Activated T-helper 2 cell treated with anti-CD3 and anti-CD28 coated beads, Interferon-gamma antibody, Interleukin-2, Interleukin-4, amounts not matched to agents 10 μg/mL and 5 μg/mL and 100 μg/mL, durations not matched to agents 14 hours and 24 hours and 36 hours (primary cell): Measurements from ENCODE around the gene SLC25A18. TPM values are rescaled to one million over a fixed set of nuclear protein-coding genes. Genes with fewer than 3 reads are reported as not detected.

Source experiments
- DNase-seq: peaks from one replicate; pipeline ENCODE4 v3.0.0; 2021; ENCODE audit warnings: low spot score
- H3K27ac Mint-ChIP-seq: one replicate; pipeline ENCODE4 v1.8.0; 2021; ENCODE audit warnings: mixed read lengths
- H3K27me3 Mint-ChIP-seq: one replicate; pipeline ENCODE4 v1.8.0; 2021; ENCODE audit warnings: low read depth, mixed read lengths
- H3K36me3 Mint-ChIP-seq: one replicate; pipeline ENCODE4 v1.8.0; 2021; ENCODE audit warnings: low read depth, mixed read lengths
- H3K4me1 Mint-ChIP-seq: one replicate; pipeline ENCODE4 v1.8.0; 2021; ENCODE audit warnings: low read depth, mixed read lengths
- H3K4me3 Mint-ChIP-seq: one replicate; pipeline ENCODE4 v1.8.0; 2021; ENCODE audit warnings: low read depth, mild to moderate bottlenecking, moderate library complexity, mixed read lengths
- H3K9me3 Mint-ChIP-seq: one replicate; pipeline ENCODE4 v1.8.0; 2021; ENCODE audit warnings: mixed read lengths
- intact Hi-C: fragments of 100-400 bp; cut with micrococcal nuclease; formaldehyde crosslinking; loops from one replicate; pipeline ENCODE4 v1.15.1; 2023
- total RNA-seq: library from RNA; stranded (reverse); gene quantifications from 2 replicates; pipeline ENCODE4 v1.2.3, GENCODE V29; 2022

SLC25A18 gene
- total RNA-seq, 1 donor from 2014 or later, result not detected

DNA sequence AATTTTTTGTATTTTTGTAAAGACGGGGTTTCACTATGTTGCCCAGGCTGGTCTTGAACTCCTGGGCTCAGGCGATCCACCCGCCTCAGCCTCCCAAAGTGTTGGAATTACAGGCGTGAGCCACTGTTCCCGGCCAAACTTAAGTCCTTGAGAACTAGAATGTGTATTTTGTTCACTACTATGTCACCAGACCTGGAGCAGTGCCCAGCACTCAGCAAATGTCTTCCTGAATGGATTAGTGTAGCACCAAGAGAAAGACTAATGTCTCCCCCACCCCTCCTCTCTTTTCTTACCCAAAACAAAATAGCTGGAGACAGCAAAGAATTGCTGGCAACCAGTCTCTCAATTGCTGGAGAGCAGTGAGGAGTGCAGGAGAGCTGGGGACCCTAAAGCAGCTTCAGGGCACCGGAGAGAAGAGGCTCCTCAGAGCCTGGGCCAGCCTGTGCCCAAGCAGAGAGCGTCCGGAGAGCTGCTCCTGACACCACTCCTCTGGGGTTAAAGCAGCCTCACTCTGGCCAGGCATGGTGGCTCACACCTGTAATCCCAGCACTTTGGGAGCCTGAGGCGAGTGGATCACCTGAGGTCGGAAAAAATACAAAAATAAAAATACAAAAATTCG, 14.9 kb downstream of the SLC25A18 start:
- Mint-ChIP-seq H3K36me3 (no peaks in the 10 kb centered on the region), H3K9me3 (no peaks in the 10 kb centered on the region), H3K27ac (no peak overlapping the region), H3K4me1 (no peaks in the 10 kb centered on the region), H3K27me3 (no peaks in the 10 kb centered on the region), H3K4me3 (no peak overlapping the region)
- intact Hi-C loops, result no loop called here
- no peak for DNase-seq

- DNase-seq, result no peak
- Mint-ChIP-seq H3K9me3 (no peaks in the 10 kb centered on the region), H3K4me1 (no peaks in the 10 kb centered on the region), H3K36me3 (no peaks in the 10 kb centered on the region), H3K27ac (no peak overlapping the region), H3K27me3 (no peaks in the 10 kb centered on the region), H3K4me3 (no peak overlapping the region)
- intact Hi-C loops, result no loop called here
Observed at GRCh38 chr22:17579535-17579981, 16.3 kb downstream of the SLC25A18 start.

DNA sequence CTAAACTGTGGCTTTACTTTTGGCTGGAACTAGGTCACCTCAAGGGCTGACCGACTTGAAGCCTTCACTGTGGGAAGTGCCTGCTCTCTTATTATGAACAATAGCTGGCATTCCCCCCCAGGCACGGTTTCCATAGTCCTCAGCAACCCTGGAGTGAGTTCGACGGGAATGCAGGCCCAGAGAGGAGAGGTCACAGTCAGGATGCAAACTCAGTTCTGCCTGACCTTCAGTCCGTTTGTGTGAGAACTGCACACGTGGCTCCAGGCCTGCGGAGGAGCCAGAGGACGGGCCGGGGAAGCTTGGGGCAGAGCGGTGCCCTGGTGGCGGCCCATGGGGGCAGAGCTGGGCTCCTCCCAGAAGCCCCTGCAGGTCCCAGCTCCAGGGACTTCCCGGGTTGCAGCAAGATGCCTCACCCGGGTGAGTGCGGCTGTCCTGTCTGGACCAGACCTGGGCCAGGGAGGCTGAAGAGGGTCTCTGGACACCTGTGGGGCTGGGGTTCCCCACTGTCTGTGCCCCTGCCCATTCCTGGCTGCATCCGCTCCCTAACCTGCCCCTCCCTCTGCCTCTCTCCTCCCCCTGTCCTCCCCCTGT, 17.2 kb downstream of the SLC25A18 start:
- Mint-ChIP-seq H3K9me3 (no peaks in the 10 kb centered on the region), H3K4me3 (no peak overlapping the region), H3K27me3 (no peaks in the 10 kb centered on the region), H3K36me3 (no peaks in the 10 kb centered on the region), H3K4me1 (no peaks in the 10 kb centered on the region), H3K27ac (no peak overlapping the region)
- intact Hi-C loops, result no loop called here
- DNase-seq, result no peak

DNA sequence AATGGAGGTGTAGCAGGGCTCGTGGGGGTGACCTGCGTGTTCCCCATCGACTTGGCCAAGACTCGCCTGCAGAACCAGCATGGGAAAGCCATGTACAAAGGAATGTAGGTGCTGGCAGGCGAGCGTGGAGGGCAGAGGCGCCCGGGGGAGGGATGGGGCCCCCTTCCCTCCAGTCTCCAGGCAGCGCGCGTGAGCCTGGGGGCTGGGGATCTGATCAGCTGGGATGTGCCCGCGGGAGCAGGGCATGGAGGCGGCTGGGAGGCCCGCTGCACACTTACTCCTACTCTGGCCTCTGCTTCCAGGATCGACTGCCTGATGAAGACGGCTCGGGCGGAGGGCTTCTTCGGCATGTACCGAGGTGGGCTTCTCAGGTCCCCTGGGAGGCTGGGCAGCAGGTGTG, 17.8 kb downstream of the SLC25A18 start:
- no peak for DNase-seq
- no peak overlapping the region for H3K4me3 Mint-ChIP-seq
- no peaks in the 10 kb centered on the region for H3K36me3 Mint-ChIP-seq
- no peak overlapping the region for H3K27ac Mint-ChIP-seq
- H3K9me3 Mint-ChIP-seq, result no peaks in the 10 kb centered on the region
- intact Hi-C loops, result no loop called here
- H3K4me1 Mint-ChIP-seq, result no peaks in the 10 kb centered on the region
- no peaks in the 10 kb centered on the region for H3K27me3 Mint-ChIP-seq

GRCh38 chr22:17581631-17582030, 18.3 kb downstream of the SLC25A18 start:
- Mint-ChIP-seq H3K27ac (no peak overlapping the region), H3K36me3 (no peaks in the 10 kb centered on the region), H3K4me3 (no peak overlapping the region), H3K9me3 (no peaks in the 10 kb centered on the region), H3K27me3 (no peaks in the 10 kb centered on the region), H3K4me1 (no peaks in the 10 kb centered on the region)
- no peak for DNase-seq
- intact Hi-C loops, result no loop called here

GRCh38 chr22:17583151-17583550, 19.9 kb downstream of the SLC25A18 start:
- no peak overlapping the region for H3K27ac Mint-ChIP-seq
- H3K9me3 Mint-ChIP-seq, result no peaks in the 10 kb centered on the region
- no peaks in the 10 kb centered on the region for H3K36me3 Mint-ChIP-seq
- intact Hi-C loops, result no loop called here
- no peaks in the 10 kb centered on the region for H3K27me3 Mint-ChIP-seq
- DNase-seq, result no peak
- H3K4me1 Mint-ChIP-seq, result no peaks in the 10 kb centered on the region
- no peak overlapping the region for H3K4me3 Mint-ChIP-seq

DNA sequence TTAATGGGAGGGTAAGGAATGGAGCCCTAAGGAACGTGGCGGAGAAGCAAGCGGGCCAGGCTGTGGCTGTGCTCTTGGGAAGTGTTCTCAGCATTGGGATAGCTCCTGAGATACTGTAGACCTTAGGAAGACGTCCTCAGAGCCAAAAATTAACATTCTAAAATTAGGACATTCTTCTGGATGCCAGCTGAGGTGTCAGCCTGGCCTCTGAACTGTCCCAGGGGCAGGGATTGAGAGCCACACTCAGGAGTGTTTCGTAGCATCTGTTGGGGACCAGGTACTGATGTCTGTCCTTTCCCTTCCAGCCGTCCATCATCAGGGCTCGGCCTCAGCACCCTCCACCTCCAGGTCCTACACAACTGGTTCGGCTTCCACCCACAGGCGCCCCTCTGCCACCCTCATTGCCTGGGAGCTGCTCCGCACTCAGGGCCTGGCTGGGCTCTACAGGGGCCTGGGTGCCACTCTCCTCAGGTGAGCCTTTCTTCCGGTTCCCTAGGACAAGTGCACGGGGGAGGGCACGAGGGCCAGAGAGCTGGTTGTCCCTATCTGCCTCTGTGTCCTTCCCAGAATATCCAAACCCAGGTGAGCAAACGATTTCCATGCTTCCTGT, 23.6 kb downstream of the SLC25A18 start:
- no peak overlapping the region for H3K4me3 Mint-ChIP-seq
- intact Hi-C loops, result no loop called here
- H3K27me3 Mint-ChIP-seq, result no peaks in the 10 kb centered on the region
- no peaks in the 10 kb centered on the region for H3K9me3 Mint-ChIP-seq
- H3K36me3 Mint-ChIP-seq, result peaks cover 18% of the 10 kb centered on the region
- no peaks in the 10 kb centered on the region for H3K4me1 Mint-ChIP-seq
- H3K27ac Mint-ChIP-seq, result no peak overlapping the region
- DNase-seq, result no peak

GRCh38 chr22:17587629-17588028, 24.3 kb downstream of the SLC25A18 start:
- H3K4me3 Mint-ChIP-seq, result no peak overlapping the region
- no peaks in the 10 kb centered on the region for H3K9me3 Mint-ChIP-seq
- H3K4me1 Mint-ChIP-seq, result no peaks in the 10 kb centered on the region
- intact Hi-C loops, result no loop called here
- H3K36me3 Mint-ChIP-seq, result peaks cover 25% of the 10 kb centered on the region
- H3K27me3 Mint-ChIP-seq, result no peaks in the 10 kb centered on the region
- H3K27ac Mint-ChIP-seq, result no peak overlapping the region
- no peak for DNase-seq

- Mint-ChIP-seq H3K36me3 (peaks cover 30% of the 10 kb centered on the region), H3K9me3 (no peaks in the 10 kb centered on the region), H3K27ac (no peak overlapping the region), H3K27me3 (no peaks in the 10 kb centered on the region), H3K4me3 (no peak overlapping the region), H3K4me1 (no peaks in the 10 kb centered on the region)
- no peak for DNase-seq
- intact Hi-C loops, result no loop called here
Observed at GRCh38 chr22:17588606-17589005, 25.3 kb downstream of the SLC25A18 start.

- Mint-ChIP-seq H3K9me3 (no peaks in the 10 kb centered on the region), H3K4me3 (no peak overlapping the region), H3K36me3 (peaks cover 40% of the 10 kb centered on the region), H3K4me1 (no peaks in the 10 kb centered on the region), H3K27ac (no peak overlapping the region), H3K27me3 (no peaks in the 10 kb centered on the region)
- no peak for DNase-seq
- intact Hi-C loops, result no loop called here
Observed at GRCh38 chr22:17589810-17590375, 26.6 kb downstream of the SLC25A18 start.

DNA sequence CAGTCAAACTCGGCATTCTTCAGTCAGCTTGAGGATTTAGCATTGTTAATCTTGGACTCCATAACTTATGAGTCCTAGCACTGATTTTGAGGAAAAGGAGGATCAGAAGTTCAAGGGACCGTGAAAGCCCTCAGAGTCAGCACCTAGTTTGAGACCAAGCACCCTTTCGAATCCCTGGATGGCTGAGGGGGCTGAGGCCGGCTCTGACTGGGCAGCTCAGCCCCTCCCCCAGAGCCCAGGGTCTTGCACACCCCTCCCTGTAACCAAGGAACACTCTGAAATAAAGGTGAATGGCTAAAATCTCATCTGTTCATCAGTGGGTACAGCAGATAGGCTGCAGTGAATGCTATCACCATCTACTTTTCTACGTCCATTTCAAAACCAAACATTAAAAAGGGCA, 27.3 kb downstream of the SLC25A18 start:
- no peak overlapping the region for H3K27ac Mint-ChIP-seq
- H3K4me3 Mint-ChIP-seq, result no peak overlapping the region
- H3K27me3 Mint-ChIP-seq, result no peaks in the 10 kb centered on the region
- H3K9me3 Mint-ChIP-seq, result no peaks in the 10 kb centered on the region
- no peaks in the 10 kb centered on the region for H3K4me1 Mint-ChIP-seq
- peaks cover 47% of the 10 kb centered on the region for H3K36me3 Mint-ChIP-seq
- no peak for DNase-seq
- intact Hi-C loops, result no loop called here

GRCh38 chr22:17592201-17592600, 28.9 kb downstream of the SLC25A18 start:
- H3K27me3 Mint-ChIP-seq, result no peaks in the 10 kb centered on the region
- peaks cover 61% of the 10 kb centered on the region for H3K36me3 Mint-ChIP-seq
- no peak overlapping the region for H3K27ac Mint-ChIP-seq
- H3K9me3 Mint-ChIP-seq, result no peaks in the 10 kb centered on the region
- no peaks in the 10 kb centered on the region for H3K4me1 Mint-ChIP-seq
- H3K4me3 Mint-ChIP-seq, result no peak overlapping the region
- intact Hi-C loops, result no loop called here
- no peak for DNase-seq

GRCh38 chr22:17596226-17596625, 32.9 kb downstream of the SLC25A18 start:
- Mint-ChIP-seq H3K27ac (no peak overlapping the region), H3K9me3 (no peaks in the 10 kb centered on the region), H3K4me3 (no peak overlapping the region), H3K27me3 (no peaks in the 10 kb centered on the region), H3K36me3 (peaks cover 80% of the 10 kb centered on the region), H3K4me1 (no peaks in the 10 kb centered on the region)
- no peak for DNase-seq
- intact Hi-C loops, result no loop called here
